ENCODE data around the gene PCTP. TPM values are rescaled to one million over a fixed set of nuclear protein-coding genes. Genes with fewer than 3 reads are reported as not detected.

The PCTP gene
- total and polyA plus RNA-seq, 9 of the 15 experiments (the other 6 are each of a cell fraction or from before 2014, with no cell fraction given), result 10.9 to 62.3 (median 41.2) TPM

DNA sequence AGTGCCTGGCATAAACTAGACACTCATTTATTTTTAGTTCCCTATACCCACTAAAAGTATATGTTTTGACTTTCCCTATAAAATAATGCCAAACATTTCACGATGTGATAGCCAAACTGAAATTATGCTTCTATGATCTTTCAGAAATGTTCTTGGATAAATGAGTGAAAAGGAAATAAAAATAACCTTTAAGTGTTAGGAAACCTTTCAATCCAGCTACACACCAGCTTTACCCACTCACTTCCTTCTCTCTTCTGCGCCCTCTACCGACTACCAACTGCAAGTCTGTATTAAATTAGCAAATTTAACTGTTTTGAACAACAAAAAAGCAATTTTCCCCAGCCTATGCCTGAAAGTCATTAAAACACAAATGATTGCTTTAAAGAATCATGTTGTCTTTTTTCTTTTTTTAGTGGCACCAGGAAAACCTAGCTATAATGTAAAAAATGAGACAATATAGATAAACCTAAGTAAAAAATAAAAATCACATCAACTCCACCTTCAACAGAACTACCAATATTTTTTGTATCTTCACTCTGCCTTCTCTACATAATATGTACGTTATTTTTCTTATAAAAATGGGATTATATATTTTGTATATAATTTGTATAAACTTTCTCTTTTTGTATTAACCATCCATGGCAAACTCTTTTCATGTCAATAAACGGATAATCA is 15.0 kb upstream of the PCTP start (continued):
- TF ChIP-seq, protein P1, sequence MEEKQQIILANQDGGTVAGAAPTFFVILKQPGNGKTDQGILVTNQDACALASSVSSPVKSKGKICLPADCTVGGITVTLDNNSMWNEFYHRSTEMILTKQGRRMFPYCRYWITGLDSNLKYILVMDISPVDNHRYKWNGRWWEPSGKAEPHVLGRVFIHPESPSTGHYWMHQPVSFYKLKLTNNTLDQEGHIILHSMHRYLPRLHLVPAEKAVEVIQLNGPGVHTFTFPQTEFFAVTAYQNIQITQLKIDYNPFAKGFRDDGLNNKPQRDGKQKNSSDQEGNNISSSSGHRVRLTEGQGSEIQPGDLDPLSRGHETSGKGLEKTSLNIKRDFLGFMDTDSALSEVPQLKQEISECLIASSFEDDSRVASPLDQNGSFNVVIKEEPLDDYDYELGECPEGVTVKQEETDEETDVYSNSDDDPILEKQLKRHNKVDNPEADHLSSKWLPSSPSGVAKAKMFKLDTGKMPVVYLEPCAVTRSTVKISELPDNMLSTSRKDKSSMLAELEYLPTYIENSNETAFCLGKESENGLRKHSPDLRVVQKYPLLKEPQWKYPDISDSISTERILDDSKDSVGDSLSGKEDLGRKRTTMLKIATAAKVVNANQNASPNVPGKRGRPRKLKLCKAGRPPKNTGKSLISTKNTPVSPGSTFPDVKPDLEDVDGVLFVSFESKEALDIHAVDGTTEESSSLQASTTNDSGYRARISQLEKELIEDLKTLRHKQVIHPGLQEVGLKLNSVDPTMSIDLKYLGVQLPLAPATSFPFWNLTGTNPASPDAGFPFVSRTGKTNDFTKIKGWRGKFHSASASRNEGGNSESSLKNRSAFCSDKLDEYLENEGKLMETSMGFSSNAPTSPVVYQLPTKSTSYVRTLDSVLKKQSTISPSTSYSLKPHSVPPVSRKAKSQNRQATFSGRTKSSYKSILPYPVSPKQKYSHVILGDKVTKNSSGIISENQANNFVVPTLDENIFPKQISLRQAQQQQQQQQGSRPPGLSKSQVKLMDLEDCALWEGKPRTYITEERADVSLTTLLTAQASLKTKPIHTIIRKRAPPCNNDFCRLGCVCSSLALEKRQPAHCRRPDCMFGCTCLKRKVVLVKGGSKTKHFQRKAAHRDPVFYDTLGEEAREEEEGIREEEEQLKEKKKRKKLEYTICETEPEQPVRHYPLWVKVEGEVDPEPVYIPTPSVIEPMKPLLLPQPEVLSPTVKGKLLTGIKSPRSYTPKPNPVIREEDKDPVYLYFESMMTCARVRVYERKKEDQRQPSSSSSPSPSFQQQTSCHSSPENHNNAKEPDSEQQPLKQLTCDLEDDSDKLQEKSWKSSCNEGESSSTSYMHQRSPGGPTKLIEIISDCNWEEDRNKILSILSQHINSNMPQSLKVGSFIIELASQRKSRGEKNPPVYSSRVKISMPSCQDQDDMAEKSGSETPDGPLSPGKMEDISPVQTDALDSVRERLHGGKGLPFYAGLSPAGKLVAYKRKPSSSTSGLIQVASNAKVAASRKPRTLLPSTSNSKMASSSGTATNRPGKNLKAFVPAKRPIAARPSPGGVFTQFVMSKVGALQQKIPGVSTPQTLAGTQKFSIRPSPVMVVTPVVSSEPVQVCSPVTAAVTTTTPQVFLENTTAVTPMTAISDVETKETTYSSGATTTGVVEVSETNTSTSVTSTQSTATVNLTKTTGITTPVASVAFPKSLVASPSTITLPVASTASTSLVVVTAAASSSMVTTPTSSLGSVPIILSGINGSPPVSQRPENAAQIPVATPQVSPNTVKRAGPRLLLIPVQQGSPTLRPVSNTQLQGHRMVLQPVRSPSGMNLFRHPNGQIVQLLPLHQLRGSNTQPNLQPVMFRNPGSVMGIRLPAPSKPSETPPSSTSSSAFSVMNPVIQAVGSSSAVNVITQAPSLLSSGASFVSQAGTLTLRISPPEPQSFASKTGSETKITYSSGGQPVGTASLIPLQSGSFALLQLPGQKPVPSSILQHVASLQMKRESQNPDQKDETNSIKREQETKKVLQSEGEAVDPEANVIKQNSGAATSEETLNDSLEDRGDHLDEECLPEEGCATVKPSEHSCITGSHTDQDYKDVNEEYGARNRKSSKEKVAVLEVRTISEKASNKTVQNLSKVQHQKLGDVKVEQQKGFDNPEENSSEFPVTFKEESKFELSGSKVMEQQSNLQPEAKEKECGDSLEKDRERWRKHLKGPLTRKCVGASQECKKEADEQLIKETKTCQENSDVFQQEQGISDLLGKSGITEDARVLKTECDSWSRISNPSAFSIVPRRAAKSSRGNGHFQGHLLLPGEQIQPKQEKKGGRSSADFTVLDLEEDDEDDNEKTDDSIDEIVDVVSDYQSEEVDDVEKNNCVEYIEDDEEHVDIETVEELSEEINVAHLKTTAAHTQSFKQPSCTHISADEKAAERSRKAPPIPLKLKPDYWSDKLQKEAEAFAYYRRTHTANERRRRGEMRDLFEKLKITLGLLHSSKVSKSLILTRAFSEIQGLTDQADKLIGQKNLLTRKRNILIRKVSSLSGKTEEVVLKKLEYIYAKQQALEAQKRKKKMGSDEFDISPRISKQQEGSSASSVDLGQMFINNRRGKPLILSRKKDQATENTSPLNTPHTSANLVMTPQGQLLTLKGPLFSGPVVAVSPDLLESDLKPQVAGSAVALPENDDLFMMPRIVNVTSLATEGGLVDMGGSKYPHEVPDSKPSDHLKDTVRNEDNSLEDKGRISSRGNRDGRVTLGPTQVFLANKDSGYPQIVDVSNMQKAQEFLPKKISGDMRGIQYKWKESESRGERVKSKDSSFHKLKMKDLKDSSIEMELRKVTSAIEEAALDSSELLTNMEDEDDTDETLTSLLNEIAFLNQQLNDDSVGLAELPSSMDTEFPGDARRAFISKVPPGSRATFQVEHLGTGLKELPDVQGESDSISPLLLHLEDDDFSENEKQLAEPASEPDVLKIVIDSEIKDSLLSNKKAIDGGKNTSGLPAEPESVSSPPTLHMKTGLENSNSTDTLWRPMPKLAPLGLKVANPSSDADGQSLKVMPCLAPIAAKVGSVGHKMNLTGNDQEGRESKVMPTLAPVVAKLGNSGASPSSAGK (IDR thresholded peaks at IDR 0.05), result no peak
- TF ChIP-seq RBBP5 (IDR thresholded peaks at IDR 0.05; ENCODE audit: borderline replicate concordance, insufficient read depth, low read length, poor library complexity, severe bottlenecking) (no peak), OTX1 (CRISPR knock-in tag; IDR thresholded peaks at IDR 0.05) (no peak), ZNF175 (CRISPR knock-in tag; IDR thresholded peaks at IDR 0.05; ENCODE audit: low read depth) (no peak), BRD9 (IDR thresholded peaks at IDR 0.05; ENCODE audit: low read depth, partially characterized antibody) (peak; percentile 60), POLR3G (IDR thresholded peaks at IDR 0.05; ENCODE audit: extremely low read depth, insufficient read length, insufficient replicate concordance) (no peak), ZFP36 (IDR thresholded peaks at IDR 0.05; ENCODE audit: low read depth, low read length, partially characterized antibody) (no peak), YBX1 (IDR thresholded peaks at IDR 0.05) (no peak), TARDBP (IDR thresholded peaks at IDR 0.05) (no peak), KLF16 (IDR thresholded peaks at IDR 0.05) (no peak), RBM22 (IDR thresholded peaks at IDR 0.05; ENCODE audit: low read depth, low read length, poor library complexity, severe bottlenecking) (no peak)
- TF ChIP-seq, protein P2, sequence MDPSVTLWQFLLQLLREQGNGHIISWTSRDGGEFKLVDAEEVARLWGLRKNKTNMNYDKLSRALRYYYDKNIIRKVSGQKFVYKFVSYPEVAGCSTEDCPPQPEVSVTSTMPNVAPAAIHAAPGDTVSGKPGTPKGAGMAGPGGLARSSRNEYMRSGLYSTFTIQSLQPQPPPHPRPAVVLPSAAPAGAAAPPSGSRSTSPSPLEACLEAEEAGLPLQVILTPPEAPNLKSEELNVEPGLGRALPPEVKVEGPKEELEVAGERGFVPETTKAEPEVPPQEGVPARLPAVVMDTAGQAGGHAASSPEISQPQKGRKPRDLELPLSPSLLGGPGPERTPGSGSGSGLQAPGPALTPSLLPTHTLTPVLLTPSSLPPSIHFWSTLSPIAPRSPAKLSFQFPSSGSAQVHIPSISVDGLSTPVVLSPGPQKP (CRISPR knock-in tag; IDR thresholded peaks at IDR 0.05), result no peak
- TF ChIP-seq, protein P3, sequence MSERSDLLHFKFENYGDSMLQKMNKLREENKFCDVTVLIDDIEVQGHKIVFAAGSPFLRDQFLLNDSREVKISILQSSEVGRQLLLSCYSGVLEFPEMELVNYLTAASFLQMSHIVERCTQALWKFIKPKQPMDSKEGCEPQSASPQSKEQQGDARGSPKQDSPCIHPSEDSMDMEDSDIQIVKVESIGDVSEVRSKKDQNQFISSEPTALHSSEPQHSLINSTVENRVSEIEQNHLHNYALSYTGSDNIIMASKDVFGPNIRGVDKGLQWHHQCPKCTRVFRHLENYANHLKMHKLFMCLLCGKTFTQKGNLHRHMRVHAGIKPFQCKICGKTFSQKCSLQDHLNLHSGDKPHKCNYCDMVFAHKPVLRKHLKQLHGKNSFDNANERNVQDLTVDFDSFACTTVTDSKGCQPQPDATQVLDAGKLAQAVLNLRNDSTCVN (CRISPR knock-in tag; IDR thresholded peaks at IDR 0.05), result no peak
